ENCODE results near the gene NOS1AP. TPM values are rescaled to one million over a fixed set of nuclear protein-coding genes. Genes with fewer than 3 reads are reported as not detected.

NOS1AP gene
- total RNA-seq, 1 experiment from 2014 or later: 14.7 TPM

DNA sequence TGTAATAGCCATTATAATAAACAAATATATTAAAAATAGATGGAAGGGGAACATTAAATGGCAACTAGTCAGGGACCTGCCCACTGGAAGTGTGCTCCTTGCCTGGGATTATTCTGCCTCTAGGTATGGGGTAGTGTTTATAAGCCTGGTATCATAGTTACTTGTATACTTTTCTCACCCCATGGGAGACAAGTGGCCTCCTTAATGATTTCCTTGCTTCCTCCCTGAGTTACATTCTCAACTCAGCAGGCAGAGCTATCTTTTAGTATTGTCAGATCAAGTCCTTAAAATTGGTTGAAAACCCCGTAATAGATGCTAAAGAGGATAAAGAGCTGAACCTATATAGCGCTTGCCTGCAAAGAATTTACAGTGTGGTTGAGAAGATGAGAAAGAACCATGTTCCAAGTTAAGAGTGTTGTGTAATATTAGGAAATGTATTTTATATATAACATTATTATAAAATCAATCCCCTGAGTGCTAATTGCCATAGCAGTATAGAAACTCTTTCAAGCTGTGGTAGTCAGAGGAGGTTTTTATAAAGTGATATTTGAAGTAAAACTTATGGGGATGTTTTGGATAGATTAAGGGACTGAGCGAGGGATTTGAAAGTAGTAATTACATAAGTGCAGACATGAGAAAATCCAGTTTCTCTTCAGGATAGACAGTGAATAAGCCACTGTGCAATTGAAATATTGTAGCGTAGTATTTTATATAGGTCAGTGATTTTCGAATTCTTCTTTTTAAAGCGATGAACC, 200.7 kb downstream of the NOS1AP start:
- no peaks in the 10 kb centered on the region for H3K27me3 Mint-ChIP-seq (ENCODE audit: low read depth)
- H3K36me3 Mint-ChIP-seq: no peaks in the 10 kb centered on the region
- no peak for DNase-seq (ENCODE audit: low spot score)
- H3K4me3 Mint-ChIP-seq: no peak overlapping the region
- ATAC-seq: peak; percentile 16; the same call in 1 of the 2 replicates
- POLR2A ChIA-PET: interaction anchor here (0.6 kb wide), 1 partner anchor 44 kb away, joined by 3 read pairs; no protein-coding TSS in a partner anchor
- CTCF ChIA-PET: no interaction called here
- no peak overlapping the region for H3K27ac Mint-ChIP-seq
- TF ChIP-seq CREM (CRISPR knock-in tag; IDR thresholded peaks at IDR 0.05) (no peak), NR2C2 (CRISPR knock-in tag; IDR thresholded peaks at IDR 0.05) (no peak), ZNF532 (CRISPR knock-in tag; IDR thresholded peaks at IDR 0.05; ENCODE audit: borderline replicate concordance) (no peak), GRHL2 (CRISPR knock-in tag; IDR thresholded peaks at IDR 0.05; ENCODE audit: insufficient replicate concordance, severe bottlenecking) (no peak), ZNF317 (CRISPR knock-in tag; IDR thresholded peaks at IDR 0.05; ENCODE audit: borderline replicate concordance, low read depth) (no peak), TCF7 (CRISPR knock-in tag; IDR thresholded peaks at IDR 0.05; ENCODE audit: low read depth) (no peak), ZNF416 (CRISPR knock-in tag; IDR thresholded peaks at IDR 0.05) (no peak), SP1 (CRISPR knock-in tag; conservative IDR thresholded peaks at IDR 0.05) (no peak), TEAD1 (CRISPR knock-in tag; IDR thresholded peaks at IDR 0.05) (no peak), ARID4B (CRISPR knock-in tag; IDR thresholded peaks at IDR 0.05; ENCODE audit: borderline replicate concordance) (no peak), ZSCAN18 (CRISPR knock-in tag; IDR thresholded peaks at IDR 0.05) (no peak), SMAD3 (CRISPR knock-in tag; IDR thresholded peaks at IDR 0.05; ENCODE audit: borderline replicate concordance) (no peak), USF2 (CRISPR knock-in tag; IDR thresholded peaks at IDR 0.05) (no peak), ZNF396 (CRISPR knock-in tag; IDR thresholded peaks at IDR 0.05; ENCODE audit: borderline replicate concordance) (no peak)
- TF ChIP-seq, protein P1, sequence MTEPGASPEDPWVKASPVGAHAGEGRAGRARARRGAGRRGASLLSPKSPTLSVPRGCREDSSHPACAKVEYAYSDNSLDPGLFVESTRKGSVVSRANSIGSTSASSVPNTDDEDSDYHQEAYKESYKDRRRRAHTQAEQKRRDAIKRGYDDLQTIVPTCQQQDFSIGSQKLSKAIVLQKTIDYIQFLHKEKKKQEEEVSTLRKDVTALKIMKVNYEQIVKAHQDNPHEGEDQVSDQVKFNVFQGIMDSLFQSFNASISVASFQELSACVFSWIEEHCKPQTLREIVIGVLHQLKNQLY (CRISPR knock-in tag; IDR thresholded peaks at IDR 0.05): no peak
- TF ChIP-seq, protein P2, sequence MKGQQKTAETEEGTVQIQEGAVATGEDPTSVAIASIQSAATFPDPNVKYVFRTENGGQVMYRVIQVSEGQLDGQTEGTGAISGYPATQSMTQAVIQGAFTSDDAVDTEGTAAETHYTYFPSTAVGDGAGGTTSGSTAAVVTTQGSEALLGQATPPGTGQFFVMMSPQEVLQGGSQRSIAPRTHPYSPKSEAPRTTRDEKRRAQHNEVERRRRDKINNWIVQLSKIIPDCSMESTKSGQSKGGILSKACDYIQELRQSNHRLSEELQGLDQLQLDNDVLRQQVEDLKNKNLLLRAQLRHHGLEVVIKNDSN (CRISPR knock-in tag; IDR thresholded peaks at IDR 0.05): no peak
- no peaks in the 10 kb centered on the region for H3K9me3 Mint-ChIP-seq
- no peaks in the 10 kb centered on the region for H3K4me1 Mint-ChIP-seq

Data from WTC11 (cell line).